ENCODE results near the gene PLXNA2.

Gene PLXNA2

DNA sequence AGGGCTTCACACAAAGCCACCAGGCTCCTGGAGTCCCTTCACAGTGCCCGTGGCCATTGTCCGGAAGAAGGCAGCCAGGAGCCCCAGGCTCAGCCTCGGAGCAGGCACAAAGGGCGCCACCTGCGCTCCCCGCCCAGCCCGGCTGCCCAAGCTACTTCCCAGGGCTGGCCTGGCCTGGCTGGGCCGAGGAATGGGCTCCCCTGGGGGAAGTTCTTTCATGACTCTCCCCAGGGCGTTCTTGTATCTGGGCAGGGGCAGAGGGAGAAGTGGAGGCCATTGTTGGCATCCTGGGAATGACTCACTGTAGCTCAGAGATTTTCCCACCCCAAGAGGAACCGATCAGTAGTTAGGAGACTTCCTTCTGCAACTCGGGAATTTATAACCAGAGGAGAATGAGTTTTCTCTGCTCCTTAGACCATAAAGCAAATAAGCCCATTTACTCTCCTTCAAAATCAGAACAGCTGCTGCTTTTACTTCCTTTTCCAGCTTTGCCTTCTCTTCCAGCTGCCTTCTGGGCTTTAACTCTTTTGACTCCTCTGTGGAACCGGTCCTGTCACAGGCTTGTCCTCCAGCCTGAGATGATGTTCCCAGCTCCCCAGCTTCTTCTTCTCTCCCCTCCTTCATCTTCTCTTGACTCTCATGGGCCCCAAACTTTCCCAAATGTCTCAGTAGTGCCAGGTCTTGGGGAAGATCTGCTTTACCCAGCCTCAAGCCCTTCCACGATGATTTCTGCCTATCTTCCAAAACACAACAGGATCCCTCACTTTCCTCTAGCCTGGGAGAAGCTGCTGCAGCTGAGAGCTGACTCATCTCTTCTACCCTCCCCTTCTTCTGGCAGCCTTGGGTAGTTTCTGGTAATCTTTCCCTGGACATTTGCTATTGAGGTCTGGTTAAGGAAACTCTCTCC lies 214.6 kb downstream of the PLXNA2 start:
- H3K27ac ChIP-seq (replicated peaks; ENCODE audit: low read length): no peak overlapping the region
- H3K23ac ChIP-seq (ENCODE audit: low read depth, low read length, poor library complexity): no peak overlapping the region
- no peaks in the 10 kb centered on the region for H3K27me3 ChIP-seq (ENCODE audit: control insufficient read depth in 3 of 3, insufficient read depth in 3 of 3, low read depth in 1 of 3, low read length in 3 of 3)
- H4K91ac ChIP-seq (ENCODE audit: low read depth, low read length, poor library complexity): no peak overlapping the region
- DNase-seq (ENCODE audit: low spot score): no peak
- no peak overlapping the region for H2AFZ ChIP-seq (ENCODE audit: low read length)
- H3K9me3 ChIP-seq (replicated peaks in 1 of 2; ENCODE audit: control insufficient read depth in 2 of 2, insufficient read depth in 1 of 2, low read depth in 1 of 2, low read length in 2 of 2): no peaks in the 10 kb centered on the region
- no peak overlapping the region for H2BK15ac ChIP-seq (ENCODE audit: low read length)
- no CpG with 5 or more reads among the region's 13 CpGs for WGBS, 2 donors (ENCODE audit: extremely low coverage in 2 of 2, insufficient read length in 2 of 2, insufficient replicate concordance in 1 of 2)
- H3K79me1 ChIP-seq (ENCODE audit: low read depth, low read length): no peaks in the 10 kb centered on the region
- H2AK5ac ChIP-seq (ENCODE audit: low read depth, low read length): no peak overlapping the region
- H3K4me2 ChIP-seq (ENCODE audit: insufficient read depth, low read length, poor library complexity, severe bottlenecking): no peak overlapping the region
- no peak overlapping the region for H2BK12ac ChIP-seq (ENCODE audit: low read length)
- H3K14ac ChIP-seq (ENCODE audit: low read length): no peak overlapping the region
- no peak overlapping the region for H3K4me3 ChIP-seq (ENCODE audit: low read length in 2 of 2)
- peaks cover 0 to 4% of the 10 kb centered on the region in 2 donors for H3K4me1 ChIP-seq (ENCODE audit: control insufficient read depth in 2 of 2, insufficient read depth in 1 of 2, low read depth in 1 of 2, low read length in 2 of 2)
- H3K4ac ChIP-seq (ENCODE audit: low read length): no peak overlapping the region
- no peak overlapping the region for H2BK5ac ChIP-seq (ENCODE audit: low read length)
- no peak overlapping the region for H3K9ac ChIP-seq (ENCODE audit: low read depth, low read length, poor library complexity)
- no peak overlapping the region for H2BK120ac ChIP-seq (ENCODE audit: low read depth, low read length)
- H3K36me3 ChIP-seq (replicated peaks in 1 of 2; ENCODE audit: control insufficient read depth in 2 of 2, insufficient read depth in 2 of 2, low read length in 2 of 2): no peaks in the 10 kb centered on the region
- H3K18ac ChIP-seq (ENCODE audit: low read length): peak overlapping the region; percentile 63
- no peak overlapping the region for H4K8ac ChIP-seq (ENCODE audit: low read depth, low read length)

DNA sequence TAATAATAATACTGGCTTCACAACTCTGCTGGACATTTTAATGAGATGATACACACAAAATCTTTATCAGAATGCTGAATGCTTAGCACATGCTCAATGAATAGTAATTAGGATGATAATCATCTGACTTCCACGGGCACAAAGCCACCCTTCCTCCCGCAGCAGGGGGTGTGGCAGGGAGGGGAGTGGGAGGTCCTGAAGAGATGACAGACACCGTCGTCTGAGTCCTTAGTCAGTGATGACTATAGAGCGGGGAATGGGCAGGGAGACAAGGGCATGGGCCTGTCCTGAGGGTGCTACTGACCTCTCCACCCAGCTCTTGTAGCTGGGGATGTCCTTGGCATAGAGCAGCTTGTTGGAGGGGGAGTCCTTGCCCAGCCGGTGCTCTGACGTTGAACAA lies 215.7 kb downstream of the PLXNA2 start:
- no CpG with 5 or more reads among the region's 7 CpGs for WGBS, 2 donors (ENCODE audit: extremely low coverage in 2 of 2, insufficient read length in 2 of 2, insufficient replicate concordance in 1 of 2)
- Histone ChIP-seq H3K27ac (replicated peaks; ENCODE audit: low read length) (no peak overlapping the region), H3K23ac (ENCODE audit: low read depth, low read length, poor library complexity) (no peak overlapping the region), H3K27me3 (ENCODE audit: control insufficient read depth in 3 of 3, insufficient read depth in 3 of 3, low read depth in 1 of 3, low read length in 3 of 3) (no peaks in the 10 kb centered on the region), H2BK120ac (ENCODE audit: low read depth, low read length) (no peak overlapping the region), H2AK5ac (ENCODE audit: low read depth, low read length) (no peak overlapping the region), H3K14ac (ENCODE audit: low read length) (no peak overlapping the region), H3K18ac (ENCODE audit: low read length) (peak overlapping the region; percentile 7), H2BK15ac (ENCODE audit: low read length) (no peak overlapping the region), H3K4me1 (ENCODE audit: control insufficient read depth in 2 of 2, insufficient read depth in 1 of 2, low read depth in 1 of 2, low read length in 2 of 2) (peaks cover 0 to 4% of the 10 kb centered on the region in 2 donors), H3K9me3 (replicated peaks in 1 of 2; ENCODE audit: control insufficient read depth in 2 of 2, insufficient read depth in 1 of 2, low read depth in 1 of 2, low read length in 2 of 2) (no peaks in the 10 kb centered on the region), H3K4ac (ENCODE audit: low read length) (no peak overlapping the region), H3K79me1 (ENCODE audit: low read depth, low read length) (no peaks in the 10 kb centered on the region), H4K8ac (ENCODE audit: low read depth, low read length) (no peak overlapping the region), H4K91ac (ENCODE audit: low read depth, low read length, poor library complexity) (no peak overlapping the region), H3K36me3 (replicated peaks in 1 of 2; ENCODE audit: control insufficient read depth in 2 of 2, insufficient read depth in 2 of 2, low read length in 2 of 2) (no peaks in the 10 kb centered on the region), H3K4me2 (ENCODE audit: insufficient read depth, low read length, poor library complexity, severe bottlenecking) (no peak overlapping the region), H3K9ac (ENCODE audit: low read depth, low read length, poor library complexity) (no peak overlapping the region), H2BK5ac (ENCODE audit: low read length) (no peak overlapping the region), H2AFZ (ENCODE audit: low read length) (no peak overlapping the region), H3K4me3 (ENCODE audit: low read length in 2 of 2) (no peak overlapping the region), H2BK12ac (ENCODE audit: low read length) (no peak overlapping the region)
- no peak for DNase-seq (ENCODE audit: low spot score)

DNA sequence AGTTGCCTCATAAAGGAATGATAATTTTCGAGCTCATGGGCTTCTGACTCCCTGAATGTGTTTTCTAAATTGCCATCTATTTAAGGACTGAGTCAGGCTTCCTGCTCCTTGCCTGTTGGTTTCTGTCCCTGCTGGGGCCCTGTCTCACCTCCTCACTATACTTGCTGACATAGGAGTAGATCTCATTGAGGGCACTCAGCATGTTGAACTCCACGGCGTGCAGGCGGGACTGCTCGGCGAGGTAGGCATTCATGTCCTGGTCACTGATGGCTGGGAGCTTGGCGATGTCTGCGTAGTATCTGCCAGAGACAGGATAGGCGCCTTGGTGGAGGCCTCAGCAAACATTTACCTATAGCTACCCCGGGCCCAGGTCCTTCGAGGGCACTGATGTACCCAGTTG lies 216.3 kb downstream of the PLXNA2 start:
- Histone ChIP-seq H3K9me3 (replicated peaks in 1 of 2; ENCODE audit: control insufficient read depth in 2 of 2, insufficient read depth in 1 of 2, low read depth in 1 of 2, low read length in 2 of 2) (no peaks in the 10 kb centered on the region), H3K4me1 (ENCODE audit: control insufficient read depth in 2 of 2, insufficient read depth in 1 of 2, low read depth in 1 of 2, low read length in 2 of 2) (peaks cover 4% of the 10 kb centered on the region in 2 donors), H3K14ac (ENCODE audit: low read length) (no peak overlapping the region), H3K9ac (ENCODE audit: low read depth, low read length, poor library complexity) (no peak overlapping the region), H4K91ac (ENCODE audit: low read depth, low read length, poor library complexity) (no peak overlapping the region), H2AFZ (ENCODE audit: low read length) (no peak overlapping the region), H2AK5ac (ENCODE audit: low read depth, low read length) (no peak overlapping the region), H3K36me3 (replicated peaks in 1 of 2; ENCODE audit: control insufficient read depth in 2 of 2, insufficient read depth in 2 of 2, low read length in 2 of 2) (no peaks in the 10 kb centered on the region), H2BK12ac (ENCODE audit: low read length) (no peak overlapping the region), H4K8ac (ENCODE audit: low read depth, low read length) (no peak overlapping the region), H3K79me1 (ENCODE audit: low read depth, low read length) (no peaks in the 10 kb centered on the region), H3K27me3 (ENCODE audit: control insufficient read depth in 3 of 3, insufficient read depth in 3 of 3, low read depth in 1 of 3, low read length in 3 of 3) (no peaks in the 10 kb centered on the region), H3K4me3 (ENCODE audit: low read length in 2 of 2) (no peak overlapping the region), H3K27ac (replicated peaks; ENCODE audit: low read length) (no peak overlapping the region), H3K23ac (ENCODE audit: low read depth, low read length, poor library complexity) (peak overlapping the region; percentile 16), H3K4me2 (ENCODE audit: insufficient read depth, low read length, poor library complexity, severe bottlenecking) (no peak overlapping the region), H3K4ac (ENCODE audit: low read length) (no peak overlapping the region), H2BK15ac (ENCODE audit: low read length) (no peak overlapping the region), H2BK5ac (ENCODE audit: low read length) (no peak overlapping the region), H2BK120ac (ENCODE audit: low read depth, low read length) (no peak overlapping the region), H3K18ac (ENCODE audit: low read length) (peak overlapping the region; percentile 11)
- DNase-seq (ENCODE audit: low spot score): no peak
- WGBS, 2 donors (ENCODE audit: extremely low coverage in 2 of 2, insufficient read length in 2 of 2, insufficient replicate concordance in 1 of 2): no CpG with 5 or more reads among the region's 11 CpGs

DNA sequence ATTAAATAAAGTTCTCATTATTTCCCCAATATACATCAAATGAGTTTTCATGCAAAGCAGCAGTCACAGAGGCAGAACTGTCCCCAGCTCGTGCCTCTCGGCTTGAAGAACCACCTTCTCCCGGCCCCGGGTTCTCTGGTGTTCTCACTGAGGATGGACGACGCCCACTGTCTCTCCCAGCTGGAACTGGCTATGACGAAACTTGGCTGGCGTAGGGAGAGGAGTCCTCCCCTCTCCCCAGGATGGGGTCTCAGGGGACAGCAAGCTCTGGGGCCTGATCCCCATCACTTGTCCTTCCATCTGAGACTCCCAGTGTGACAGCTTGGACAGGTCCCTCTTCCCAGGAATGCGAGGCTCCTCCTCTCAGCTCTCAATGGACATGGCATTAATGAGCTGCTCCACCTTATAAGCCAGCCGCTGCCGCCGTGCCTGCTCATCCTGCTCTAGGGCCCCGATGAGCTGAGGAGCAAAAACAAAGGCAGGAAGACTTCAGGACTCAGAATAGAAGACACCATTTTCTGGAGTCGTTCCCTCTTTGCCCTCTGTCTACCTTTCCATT lies 217.2 kb downstream of the PLXNA2 start:
- WGBS, 2 donors (ENCODE audit: extremely low coverage in 2 of 2, insufficient read length in 2 of 2, insufficient replicate concordance in 1 of 2): no CpG with 5 or more reads among the region's 14 CpGs
- H2BK15ac ChIP-seq (ENCODE audit: low read length): no peak overlapping the region
- no peak overlapping the region for H2BK5ac ChIP-seq (ENCODE audit: low read length)
- H4K91ac ChIP-seq (ENCODE audit: low read depth, low read length, poor library complexity): no peak overlapping the region
- H3K79me1 ChIP-seq (ENCODE audit: low read depth, low read length): no peaks in the 10 kb centered on the region
- H3K9me3 ChIP-seq (replicated peaks in 1 of 2; ENCODE audit: control insufficient read depth in 2 of 2, insufficient read depth in 1 of 2, low read depth in 1 of 2, low read length in 2 of 2): no peaks in the 10 kb centered on the region
- no peak overlapping the region for H2AFZ ChIP-seq (ENCODE audit: low read length)
- H3K9ac ChIP-seq (ENCODE audit: low read depth, low read length, poor library complexity): no peak overlapping the region
- DNase-seq (ENCODE audit: low spot score): no peak
- no peak overlapping the region for H3K4ac ChIP-seq (ENCODE audit: low read length)
- no peak overlapping the region for H3K27ac ChIP-seq (replicated peaks; ENCODE audit: low read length)
- peaks cover 4 to 7% of the 10 kb centered on the region in 2 donors for H3K4me1 ChIP-seq (ENCODE audit: control insufficient read depth in 2 of 2, insufficient read depth in 1 of 2, low read depth in 1 of 2, low read length in 2 of 2)
- no peak overlapping the region for H3K4me3 ChIP-seq (ENCODE audit: low read length in 2 of 2)
- H3K27me3 ChIP-seq (ENCODE audit: control insufficient read depth in 3 of 3, insufficient read depth in 3 of 3, low read depth in 1 of 3, low read length in 3 of 3): no peaks in the 10 kb centered on the region
- H3K14ac ChIP-seq (ENCODE audit: low read length): no peak overlapping the region
- H3K18ac ChIP-seq (ENCODE audit: low read length): no peak overlapping the region
- H2BK12ac ChIP-seq (ENCODE audit: low read length): no peak overlapping the region
- no peak overlapping the region for H3K4me2 ChIP-seq (ENCODE audit: insufficient read depth, low read length, poor library complexity, severe bottlenecking)
- no peaks in the 10 kb centered on the region for H3K36me3 ChIP-seq (replicated peaks in 1 of 2; ENCODE audit: control insufficient read depth in 2 of 2, insufficient read depth in 2 of 2, low read length in 2 of 2)
- no peak overlapping the region for H2AK5ac ChIP-seq (ENCODE audit: low read depth, low read length)
- no peak overlapping the region for H2BK120ac ChIP-seq (ENCODE audit: low read depth, low read length)
- no peak overlapping the region for H4K8ac ChIP-seq (ENCODE audit: low read depth, low read length)
- H3K23ac ChIP-seq (ENCODE audit: low read depth, low read length, poor library complexity): no peak overlapping the region

Data from neuronal stem cell (in vitro differentiated cells).